HG03521 (cell line): Measurements from ENCODE around the gene NOL3.

Experiments
- ATAC-seq: cut with Tn5 transposase; IDR thresholded peaks from one replicate; pipeline ENCODE4 v1.9.1; 2021; ENCODE audit warnings: mild to moderate bottlenecking, moderate library complexity; ENCODE audit not compliant: unreplicated experiment

NOL3 gene

DNA sequence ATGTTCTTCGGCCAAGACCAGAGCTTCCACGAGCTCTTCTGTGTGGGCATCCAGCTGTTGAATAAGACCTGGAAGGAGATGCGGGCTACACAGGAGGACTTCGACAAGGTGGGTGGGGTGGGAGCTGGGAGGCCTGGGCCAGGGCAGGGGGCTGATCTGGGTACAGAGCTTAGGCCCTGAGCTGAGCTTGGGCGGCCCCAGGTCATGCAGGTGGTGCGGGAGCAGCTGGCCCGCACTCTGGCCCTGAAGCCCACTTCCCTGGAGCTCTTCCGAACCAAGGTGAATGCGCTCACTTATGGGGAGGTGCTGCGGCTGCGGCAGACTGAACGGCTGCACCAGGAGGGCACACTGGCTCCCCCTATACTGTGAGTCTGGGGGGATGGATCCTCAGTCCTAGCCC, 32.1 kb downstream of the NOL3 start:
- ATAC-seq: no peak

DNA sequence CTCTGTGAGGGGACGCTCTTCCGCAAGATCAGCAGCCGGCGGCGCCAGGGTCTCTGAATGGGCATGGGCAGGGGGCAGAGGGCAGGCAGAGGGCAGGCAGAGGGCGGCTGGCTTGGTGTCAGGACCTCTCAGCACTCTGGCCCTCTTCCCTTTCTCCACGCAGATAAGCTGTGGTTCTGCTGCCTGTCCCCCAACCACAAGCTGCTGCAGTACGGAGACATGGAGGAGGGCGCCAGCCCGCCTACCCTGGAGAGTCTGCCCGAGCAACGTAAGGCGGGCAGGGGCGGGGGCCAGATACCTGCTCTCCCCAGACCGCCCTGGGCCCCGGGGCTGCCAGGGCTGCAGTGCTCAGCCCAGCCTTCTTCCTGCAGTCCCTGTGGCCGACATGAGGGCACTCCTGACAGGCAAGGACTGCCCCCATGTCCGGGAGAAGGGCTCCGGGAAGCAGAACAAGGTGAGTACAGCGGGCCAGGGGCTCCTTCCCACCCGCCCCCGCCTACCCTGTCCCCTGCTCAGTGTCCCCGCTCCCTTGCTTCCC, 32.7 kb downstream of the NOL3 start:
- ATAC-seq: no peak

DNA sequence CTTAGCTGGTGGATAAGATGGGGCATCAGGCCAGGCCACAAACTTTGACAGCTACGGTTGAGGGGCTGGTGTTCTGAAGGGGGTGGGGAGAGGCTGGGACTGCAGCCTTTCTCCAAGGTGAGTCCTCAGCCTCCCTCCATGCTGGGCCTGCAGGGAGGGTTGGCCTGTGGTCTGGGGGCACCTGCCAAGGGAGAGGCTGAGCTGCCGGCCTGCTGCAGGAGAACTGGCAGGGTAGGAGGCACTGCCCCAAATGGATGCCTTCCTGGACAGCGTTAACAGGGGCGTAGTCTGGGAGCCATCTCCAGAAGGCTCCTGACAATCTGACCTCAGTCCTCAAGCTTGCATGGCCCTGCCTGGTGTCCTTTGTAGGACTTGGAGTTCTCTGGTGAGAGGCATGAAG, 33.7 kb downstream of the NOL3 start:
- no peak for ATAC-seq

DNA sequence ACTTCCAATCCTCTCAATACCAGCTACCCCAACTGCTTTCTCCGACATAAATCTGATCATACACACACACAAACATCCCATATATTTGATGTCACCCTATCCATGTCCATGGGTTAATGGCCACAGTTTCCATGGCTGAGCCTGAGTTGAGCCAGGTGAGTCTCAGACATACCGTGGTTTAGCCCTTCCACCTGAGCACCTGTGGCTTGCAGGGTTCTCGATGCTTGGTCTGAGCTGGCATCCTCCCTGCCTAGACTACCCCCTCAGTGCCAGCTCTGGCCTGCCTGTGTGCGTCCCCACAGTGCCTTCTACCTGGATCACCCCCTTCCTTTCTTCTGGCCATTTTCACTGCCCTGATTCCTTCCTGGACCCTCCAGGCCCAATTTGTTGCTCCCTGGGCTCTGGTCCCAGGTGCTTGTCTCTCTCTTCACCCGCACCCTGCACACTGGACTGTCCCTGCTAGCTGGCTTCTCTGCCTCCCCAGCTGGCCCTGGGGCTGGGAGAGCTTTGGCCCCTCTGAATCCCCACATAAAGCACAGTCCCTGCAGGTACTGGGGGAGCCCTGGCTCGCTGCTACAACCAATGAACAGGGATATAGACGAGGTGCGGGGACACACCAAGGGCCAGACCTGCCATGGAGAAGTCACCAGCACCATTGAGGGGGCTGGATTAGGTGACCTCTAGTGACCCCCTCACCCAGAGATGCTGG, 35.9 kb downstream of the NOL3 start:
- ATAC-seq: no peak

DNA sequence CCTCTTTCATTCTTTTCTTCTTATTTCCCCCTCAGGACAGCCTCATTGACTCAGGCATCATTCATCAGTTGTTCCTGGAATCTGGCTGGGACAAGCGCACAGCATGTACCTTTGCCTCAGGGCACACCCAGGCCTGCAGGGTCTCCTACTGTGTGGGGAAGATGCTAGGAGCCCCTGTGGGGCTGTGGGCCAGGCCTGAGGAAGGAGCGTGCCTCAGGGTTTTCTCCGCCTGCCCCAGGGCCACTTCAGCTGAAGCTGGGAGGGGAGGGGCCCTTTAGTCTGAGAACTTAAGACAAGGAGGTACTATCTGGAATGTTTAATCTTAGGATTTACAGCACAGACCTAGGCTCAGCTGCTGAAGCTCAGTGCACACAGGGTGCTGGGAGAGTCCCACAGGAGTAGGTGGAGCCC, 36.5 kb downstream of the NOL3 start:
- ATAC-seq: no peak

DNA sequence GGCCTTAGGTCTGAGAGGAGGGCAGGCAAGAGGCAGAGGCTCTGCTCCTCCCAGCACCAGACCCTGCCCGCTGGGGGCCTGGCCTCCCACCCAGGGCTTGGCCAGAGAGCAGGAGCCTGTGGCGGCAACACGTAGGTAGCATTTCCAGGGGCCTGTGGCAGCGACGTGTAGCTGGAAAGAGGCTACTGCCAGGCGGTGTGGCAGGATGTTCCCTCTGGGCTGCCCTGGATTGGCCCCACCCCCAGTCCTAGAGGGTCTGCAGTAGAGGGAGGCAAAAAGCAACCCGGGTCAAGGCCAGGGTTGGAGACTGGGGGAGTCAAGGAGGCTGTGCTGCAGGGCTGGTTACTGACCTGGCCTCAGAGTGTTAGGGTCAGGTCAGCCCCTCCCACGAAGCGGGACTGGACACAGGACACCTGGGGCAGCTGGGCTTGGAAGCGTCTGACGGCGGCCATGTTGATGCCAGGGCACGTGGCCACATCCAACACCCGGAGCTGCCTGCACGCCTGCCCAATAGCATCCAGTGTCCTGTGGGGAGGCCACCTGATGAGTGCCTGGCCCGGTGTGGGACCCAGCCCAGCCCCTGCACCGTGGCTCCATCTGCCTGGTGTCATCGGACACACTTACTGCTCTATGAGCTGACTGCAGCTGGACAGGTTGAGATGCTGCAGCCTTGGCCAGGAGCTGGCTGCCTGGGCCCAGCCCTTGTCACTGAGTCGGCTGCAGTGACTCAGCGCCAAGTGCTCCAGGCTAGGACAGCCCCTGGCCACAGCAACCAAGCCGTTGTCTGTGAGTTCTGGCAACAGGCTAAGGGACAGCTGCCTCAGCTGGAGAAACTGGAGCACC, 37.1 kb downstream of the NOL3 start:
- ATAC-seq: no peak

DNA sequence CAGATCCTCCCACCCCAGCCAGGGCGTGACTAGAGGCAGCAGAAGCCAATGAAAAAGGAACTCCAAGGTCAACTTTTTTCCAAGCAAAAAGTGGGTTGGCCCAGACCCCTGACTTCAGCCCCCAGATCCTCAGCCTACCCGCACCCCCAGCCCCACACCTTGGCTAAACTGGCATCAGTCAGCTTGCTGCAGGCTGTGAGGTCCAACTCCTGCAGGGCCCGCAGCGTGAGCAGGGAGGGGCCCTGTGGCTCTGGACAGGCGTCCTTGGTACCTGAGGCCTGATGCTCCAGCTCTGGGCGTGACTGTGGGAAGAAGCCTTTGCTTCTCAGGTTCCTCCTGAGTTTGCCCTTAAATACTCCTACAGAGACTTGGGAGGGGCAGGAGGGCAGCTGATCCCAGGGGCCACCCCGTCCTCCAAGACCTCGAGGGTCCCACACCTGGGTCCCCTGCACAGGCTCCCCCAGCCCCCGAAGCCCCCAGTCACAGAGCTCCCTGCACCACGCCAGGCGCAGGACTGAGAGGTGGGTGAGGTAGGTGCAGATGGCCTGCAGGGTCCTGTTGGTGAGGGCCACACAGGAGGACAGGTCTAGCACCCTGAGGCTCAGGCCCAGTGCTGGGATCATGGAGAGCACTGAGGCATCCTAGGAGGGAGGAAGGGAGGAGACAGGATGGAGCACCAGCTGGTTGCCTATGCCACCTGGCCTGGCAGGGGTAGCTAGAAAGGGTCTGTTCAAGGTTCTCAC, 38.0 kb downstream of the NOL3 start:
- no peak for ATAC-seq

DNA sequence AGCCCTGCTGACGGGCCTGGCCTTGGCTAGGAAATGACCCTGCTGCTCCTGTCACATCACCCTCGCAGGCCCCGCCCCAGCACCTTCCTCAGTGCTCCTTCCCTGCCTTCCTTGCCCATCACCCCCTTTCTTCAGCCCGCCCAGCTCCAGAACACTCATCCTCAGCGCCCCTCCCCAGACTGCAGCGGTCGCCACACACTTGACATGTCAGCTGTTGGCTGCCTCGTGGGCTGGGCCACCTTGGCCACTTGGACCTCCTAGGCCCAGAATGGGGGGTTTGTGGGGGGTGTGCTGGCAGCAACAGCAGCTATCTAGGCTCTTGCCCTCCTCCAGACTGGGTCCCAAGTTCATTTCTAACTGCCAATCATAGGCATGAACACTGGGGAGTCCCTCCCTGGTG, 39.2 kb downstream of the NOL3 start:
- no peak for ATAC-seq

DNA sequence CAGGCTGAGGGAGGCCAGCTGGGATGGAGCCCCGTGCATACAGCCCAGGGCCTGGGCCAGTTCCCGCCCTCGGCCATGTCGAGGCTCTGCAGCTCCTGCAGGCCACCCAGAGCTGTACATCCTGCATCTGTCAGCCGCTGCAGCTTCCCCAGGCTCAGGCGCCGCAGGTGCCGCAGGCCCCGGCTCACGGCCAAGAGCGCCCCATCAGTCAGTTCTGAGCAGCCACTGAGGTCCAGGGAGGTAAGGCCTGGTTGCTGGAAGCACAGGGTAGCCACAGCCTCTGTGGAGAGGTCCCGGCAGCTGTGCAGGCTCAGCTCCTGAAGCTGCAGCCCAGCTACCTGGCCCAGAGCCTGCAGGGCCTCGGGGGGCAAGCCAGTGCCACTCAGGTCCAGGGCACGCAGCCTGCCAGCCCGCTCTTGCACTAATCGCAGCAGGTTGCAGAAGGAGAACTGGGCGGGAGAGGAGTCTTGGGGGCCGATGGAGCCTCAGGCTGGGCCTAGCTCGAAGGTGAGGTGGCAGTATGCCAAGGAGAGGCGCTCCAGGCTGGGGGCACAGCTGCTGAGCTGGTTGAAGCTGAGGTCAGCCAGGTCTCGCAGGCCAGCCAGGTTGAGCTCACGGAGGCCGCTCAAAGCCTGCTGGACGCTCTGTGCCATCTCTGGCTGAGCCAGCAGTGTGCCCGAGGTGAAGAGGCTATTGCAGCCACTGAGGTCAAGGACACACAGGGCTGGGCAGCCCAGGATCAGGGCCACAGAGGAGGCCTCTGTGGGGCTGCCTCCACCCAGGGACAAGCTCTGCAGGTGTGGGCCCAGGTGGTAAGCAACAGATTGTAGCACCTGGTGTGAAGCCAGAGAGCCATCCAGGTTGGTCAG, 40.0 kb downstream of the NOL3 start:
- no peak for ATAC-seq

DNA sequence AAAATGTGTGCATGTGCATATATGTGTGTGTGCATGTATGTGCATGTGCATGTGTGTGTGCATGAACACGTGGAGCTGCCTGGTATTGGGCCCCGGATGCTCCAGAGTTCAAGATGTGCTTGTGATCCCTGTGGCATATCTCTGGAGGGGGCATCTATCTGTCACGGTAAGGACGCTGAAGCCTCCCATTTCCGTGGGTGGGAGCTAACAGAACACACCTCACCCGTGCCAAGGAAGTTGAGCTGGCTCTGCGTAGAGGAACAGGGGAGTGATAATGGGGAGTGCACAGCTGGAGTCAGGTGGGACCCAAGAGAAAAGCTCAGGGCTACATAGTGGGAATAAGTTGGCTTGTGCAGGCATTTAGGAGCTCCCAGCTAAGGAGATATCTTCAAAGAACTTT, 41.3 kb downstream of the NOL3 start:
- ATAC-seq: no peak

DNA sequence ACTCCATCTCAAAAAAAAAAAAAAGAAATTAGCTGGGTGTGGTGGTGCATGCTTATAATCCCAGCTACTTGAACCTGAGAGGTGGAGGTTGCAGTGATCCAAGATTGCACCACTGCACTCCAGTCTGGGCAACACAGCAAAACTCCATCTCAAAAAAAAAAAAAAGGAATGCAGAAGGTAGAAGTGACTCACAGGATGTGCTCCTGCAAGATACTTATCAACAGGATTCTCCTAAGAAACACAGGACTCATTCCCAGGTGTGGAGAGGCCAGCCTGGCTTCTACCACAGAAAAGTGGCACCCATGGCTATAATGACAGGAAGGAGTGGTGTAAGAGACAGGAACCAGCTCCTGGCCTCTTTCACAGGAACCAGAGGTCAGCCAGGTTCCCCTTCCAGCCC, 42.4 kb downstream of the NOL3 start:
- no peak for ATAC-seq

DNA sequence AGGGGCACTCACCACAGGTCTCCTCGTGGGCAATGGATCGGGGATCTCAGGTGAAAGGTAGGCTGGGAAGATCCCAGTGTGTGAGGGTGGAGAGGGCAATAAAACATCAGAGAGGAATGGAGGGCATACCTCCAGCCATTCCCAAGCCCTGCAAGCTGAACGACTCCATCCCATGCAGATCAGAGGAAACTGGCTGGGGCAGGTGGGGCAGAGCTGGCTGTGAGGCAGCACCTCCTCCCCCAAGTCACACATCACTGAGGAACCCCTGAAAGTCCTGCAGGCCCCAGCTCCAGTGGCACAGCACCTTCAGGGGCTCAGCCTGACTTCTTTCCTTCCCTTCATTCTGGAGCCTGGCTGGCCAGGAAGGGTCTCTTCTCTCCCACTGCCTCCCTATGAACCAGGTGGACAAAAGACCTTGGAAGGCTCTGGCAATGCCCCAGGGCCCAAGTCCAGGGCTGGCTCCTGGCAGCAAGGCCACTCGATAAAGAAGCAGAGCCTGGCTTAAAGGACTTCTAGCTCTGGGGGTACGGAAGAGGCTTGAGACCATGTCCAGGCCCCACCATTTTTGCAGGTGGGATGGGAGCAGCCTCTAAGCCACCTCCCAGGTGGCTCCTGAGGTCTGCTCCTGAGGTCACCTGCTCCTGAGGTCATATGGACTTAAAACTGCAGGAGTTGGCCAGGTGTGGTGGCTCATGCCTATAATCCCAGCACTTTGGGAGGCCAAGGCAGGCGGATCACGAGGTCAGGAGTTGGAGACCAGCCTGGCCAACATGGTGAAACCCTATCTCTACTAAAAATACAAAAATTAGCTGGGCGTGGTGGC, 43.1 kb downstream of the NOL3 start:
- ATAC-seq: no peak

DNA sequence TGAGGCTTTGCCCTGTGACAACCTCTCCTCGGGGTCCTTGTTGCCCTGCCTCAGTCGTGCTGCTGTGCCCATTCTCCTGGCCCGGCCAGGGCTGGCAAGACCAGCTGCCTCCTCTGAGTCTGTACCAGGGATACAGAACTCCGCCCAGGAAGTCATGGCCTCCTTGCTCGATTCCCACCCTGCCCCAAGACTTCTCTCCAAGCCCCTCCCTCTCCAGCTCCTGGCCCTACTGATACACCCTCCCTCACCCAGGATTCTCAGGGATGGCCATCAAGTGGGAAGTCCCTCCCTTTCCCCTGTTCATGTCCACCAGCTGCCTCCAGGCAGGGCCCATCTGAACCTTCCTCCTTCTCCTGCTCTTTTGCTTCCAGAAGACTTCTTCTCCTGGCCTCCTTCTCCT, 45.4 kb downstream of the NOL3 start:
- no peak for ATAC-seq

DNA sequence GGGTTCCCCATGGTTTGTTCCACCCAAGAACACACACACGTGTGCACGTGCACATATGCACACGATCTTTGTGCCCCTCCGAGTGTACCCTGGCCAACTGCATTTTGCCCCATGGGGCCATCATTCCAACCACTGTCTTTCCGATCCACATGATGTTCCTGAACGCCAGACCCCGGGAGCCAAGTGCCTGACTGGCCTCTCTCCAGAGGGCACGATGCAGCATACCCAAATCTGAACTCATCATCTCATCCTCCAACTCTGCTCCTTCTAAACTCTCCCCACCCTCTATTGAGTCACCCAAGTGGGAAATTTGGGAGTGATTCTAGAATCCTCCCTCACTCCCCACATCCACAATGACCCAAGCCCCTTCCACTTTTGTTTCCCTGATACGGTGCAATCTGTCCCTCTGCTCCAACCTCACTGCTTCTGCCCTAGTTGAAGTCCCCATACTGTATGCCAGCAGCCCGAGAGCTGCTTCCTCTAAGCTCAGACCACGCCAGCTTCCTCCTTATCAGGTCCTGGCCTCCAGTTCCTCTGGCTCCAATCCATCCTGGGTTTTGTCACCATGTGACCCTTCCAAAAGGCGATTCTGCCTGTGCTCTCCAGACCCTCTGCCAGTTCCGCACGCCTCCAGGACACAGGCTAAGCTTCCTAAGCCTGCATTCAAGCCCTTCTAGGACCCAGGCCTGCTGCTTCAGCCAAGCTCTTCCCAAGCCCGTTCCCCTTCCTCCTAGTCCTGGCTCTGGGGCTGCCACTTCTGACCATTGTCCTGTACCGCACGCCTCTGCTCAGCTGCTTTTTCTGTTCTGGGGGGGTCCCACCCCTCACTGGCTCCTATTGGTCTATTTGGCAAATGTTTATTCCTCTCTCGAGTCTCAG, 46.5 kb downstream of the NOL3 start:
- ATAC-seq: no peak

DNA sequence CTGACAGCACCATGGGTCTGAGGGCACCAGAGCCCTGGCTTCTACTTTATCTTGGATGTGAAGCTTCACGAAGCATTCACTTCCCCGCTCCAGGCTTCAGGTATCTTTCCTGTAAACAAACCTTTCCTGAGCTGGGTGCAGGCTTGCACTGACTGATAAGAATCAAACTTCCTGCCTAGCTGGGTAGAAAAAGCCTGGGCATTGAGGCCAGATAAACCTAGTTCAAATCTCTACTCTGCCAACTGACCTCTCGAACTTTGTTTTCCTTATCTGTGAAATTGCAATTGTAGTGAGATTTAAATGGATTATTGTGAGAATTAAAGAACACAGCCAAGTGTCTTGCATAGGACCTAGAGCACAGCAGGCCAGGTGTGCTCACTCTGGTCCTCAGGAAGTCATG, 53.7 kb downstream of the NOL3 start:
- ATAC-seq: no peak
